Measurements from ENCODE around the gene NGRN.
A peak's percentile ranks its signal among the peaks of the same experiment; 100 is the strongest.
"Not testable (repeated sequence)": the region's sequence is repeated elsewhere in the genome, so short reads cannot be mapped to it uniquely, and the experiment has no call there.

The NGRN gene

DNA sequence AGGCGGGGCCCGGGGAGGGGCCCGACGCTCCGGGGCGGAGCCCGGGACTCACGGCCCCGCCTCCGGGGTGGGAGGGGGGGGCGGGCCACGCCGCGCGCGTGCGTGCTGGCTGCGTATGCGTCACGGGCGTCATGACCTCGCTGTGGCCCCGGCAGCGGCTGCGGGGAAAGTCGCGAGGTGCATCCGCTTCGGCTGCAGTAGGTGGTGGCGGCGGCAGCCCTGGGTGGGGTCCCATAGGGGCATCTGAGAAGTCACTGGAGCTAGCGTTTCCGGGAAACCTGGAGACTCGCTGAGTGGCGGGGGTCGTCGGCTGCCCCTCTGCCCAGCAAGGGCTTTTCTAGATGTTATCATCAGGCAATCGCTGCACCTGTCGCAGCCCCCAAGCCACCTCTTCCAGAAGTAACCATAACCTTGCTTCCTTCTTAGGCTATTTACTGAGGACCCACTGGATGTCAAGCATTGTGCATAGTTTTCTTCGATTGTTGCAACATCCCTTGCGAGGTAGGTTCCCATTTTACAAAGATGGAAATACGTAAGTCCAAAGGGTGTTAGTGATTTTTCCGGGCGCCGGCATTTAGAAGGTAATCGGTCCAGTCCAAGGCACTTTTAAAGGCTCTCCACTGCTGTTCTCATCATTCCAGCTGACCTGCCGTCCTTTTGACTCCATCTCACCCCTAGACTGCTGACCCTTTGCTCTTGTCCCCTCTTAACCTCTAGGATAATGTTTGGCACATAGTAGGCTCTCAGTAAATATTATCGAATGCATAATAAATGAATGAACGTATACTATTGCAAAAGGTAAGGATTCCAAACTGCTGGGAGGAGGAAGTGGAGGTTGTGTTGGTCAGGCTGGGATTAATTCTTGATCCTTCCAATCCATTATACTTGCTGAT is 31.1 kb upstream of the NGRN start, which contains the start of gene GDPGP1:
TSS of gene GDPGP1 (plus strand) at position 114 of the 893 bp plus-strand sequence. CDS start 6,700 bp downstream, outside the sequence.
- DNase-seq: no peak

- DNase-seq: no peak
These were observed 26.1 kb upstream of the NGRN start for GRCh38 chr15:90239371-90239770.

DNA sequence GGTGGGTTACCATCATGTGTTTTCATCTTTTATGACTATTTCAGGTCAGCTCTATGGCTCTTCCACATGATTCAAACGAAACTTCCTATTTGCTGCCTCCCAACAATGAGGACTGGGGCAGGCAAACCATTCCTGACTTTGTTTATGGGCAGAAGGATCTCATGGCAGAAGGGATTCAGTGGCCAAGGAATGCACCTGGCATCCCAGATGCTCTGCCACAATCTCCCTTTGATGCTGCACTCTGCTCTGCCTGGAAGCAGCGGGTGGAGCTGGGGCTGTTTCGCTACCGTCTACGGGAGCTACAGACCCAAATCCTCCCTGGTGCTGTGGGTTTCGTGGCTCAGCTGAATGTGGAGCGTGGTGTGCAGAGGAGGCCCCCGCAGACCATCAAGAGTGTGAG is 24.6 kb upstream of the NGRN start:
- no peak for DNase-seq

GRCh38 chr15:90241343-90242192 is 23.9 kb upstream of the NGRN start:
- DNase-seq: no peak

DNA sequence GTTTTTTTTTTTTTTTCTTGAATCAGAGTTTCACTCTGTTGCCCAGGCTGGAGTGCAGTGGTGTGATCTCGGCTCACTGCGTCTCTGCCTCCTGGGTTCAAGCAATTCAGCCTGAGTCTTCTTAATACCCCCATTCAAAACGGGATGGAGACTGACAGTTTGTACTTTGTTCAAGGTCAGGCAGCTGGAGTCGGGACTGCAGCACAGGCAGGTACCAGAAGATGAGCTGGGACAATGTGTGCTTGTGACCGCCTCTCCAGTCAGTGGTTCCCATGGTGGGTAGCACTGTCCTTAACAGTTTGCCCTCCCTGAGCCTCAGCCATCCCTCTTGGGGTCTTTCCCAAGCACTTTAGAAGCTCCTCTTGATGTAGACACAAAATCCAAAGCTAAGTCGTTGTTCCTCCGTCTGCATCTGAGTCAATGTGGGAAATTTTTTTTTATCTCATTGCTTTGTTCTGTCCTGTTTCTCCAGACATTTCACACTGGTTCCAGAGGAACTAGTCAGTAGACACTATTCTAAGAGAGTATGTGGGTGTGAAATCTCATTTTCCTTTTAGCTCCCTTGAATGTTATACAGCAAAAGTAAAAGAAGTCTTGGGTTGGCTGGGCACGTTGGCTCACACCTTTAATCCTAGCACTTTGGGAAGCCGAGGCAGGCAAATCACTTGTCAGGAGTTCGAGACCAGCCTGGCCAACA is 21.4 kb upstream of the NGRN start:
- no peak for DNase-seq

GRCh38 chr15:90248789-90249202 is 16.7 kb upstream of the NGRN start:
- DNase-seq: no peak

- peak; percentile 80 for DNase-seq
These were observed 16.1 kb upstream of the NGRN start, which contains the start of gene TTLL13 for GRCh38 chr15:90249203-90249863. Gene TTLL13 (plus strand): TSS chr15:90249556. CDS start chr15:90250631, 1,075 bp downstream.

DNA sequence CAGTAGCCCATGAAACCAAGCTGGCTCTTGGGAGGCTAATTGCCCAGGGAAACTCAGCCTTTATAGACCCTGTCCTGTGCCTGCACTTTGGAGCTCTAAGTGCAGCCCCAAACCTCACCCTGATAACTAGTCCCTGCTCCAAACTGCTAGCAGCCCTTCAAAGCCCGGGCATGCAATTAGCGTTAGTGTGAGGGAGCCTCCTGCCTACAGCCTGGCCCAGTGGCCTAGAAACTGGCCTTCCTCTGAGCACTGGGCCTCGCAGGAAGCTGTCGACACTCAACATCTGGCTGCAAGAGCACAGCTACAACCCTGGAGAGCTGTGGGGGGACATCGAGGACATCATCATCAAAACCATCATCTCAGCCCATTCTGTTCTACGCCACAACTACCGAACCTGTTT is 7.7 kb upstream of the NGRN start:
- DNase-seq: no peak

DNA sequence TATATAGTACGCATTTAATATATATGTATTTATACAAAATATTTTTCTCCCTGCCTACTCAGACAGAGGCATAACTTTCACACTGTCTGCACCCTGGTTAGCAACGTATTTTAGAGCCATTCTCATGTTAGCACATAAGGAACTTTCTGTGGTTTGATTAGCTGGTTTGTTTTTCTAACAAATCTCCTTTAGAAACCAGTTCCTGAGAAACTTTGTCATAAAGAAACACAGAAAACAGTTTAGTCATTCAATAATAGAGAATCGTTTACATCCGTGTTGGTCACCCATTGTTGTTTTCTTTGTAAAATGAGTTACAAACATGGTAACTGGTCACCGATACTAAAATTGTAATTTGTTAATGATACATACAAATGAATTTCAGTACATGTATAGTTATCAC is 5.9 kb upstream of the NGRN start:
- DNase-seq: no peak

DNA sequence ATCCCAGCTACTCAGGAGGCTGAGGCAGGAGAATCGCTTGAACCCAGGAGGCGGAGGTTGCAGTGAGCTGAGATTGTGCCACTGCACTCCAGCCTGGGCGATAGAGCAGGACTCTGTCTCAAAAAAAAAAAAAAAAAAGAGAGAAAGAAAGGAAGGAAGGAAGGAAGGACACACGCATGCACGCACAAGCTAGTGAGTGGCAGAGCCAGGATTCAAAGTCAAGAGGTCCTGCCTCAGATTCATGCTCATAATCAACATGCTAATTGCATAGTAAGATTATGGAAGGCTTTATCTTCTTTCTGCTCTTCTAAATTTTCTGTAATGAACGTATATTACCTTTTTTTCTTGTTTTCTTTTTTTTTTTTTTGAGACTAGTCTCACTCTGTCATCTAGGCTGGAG is 4.7 kb upstream of the NGRN start:
- not testable (repeated sequence) for DNase-seq

GRCh38 chr15:90261811-90262210 is 3.7 kb upstream of the NGRN start:
- no peak for DNase-seq

- no peak for DNase-seq
These were observed 3.0 kb upstream of the NGRN start for GRCh38 chr15:90262426-90262825.

DNA sequence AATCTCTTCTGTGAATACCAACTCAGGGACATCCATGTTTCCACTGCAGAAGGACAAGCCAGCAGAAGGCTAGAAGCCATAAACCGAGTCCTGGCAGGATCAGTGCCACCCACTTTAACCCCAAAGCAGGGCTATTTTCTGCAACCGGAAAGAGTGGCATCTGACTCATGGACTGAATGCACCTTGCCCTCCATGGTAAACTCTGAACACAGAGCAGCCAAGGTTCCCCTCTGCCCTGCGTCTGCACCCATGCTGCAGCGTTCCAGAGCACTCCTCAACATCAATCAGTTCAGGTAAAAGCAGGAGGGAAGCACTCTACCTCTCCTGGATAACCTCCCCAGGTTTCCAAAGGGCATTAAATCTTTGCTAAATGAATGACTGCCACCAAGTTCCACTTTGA is 801 bp upstream of the NGRN start:
- DNase-seq: peak; percentile 27

- peak; percentile 56 for DNase-seq
These were observed 574 bp downstream of the NGRN start for GRCh38 chr15:90266061-90266431.

GRCh38 chr15:90266485-90266884 is 1.0 kb downstream of the NGRN start:
- DNase-seq: peak; percentile 19

DNA sequence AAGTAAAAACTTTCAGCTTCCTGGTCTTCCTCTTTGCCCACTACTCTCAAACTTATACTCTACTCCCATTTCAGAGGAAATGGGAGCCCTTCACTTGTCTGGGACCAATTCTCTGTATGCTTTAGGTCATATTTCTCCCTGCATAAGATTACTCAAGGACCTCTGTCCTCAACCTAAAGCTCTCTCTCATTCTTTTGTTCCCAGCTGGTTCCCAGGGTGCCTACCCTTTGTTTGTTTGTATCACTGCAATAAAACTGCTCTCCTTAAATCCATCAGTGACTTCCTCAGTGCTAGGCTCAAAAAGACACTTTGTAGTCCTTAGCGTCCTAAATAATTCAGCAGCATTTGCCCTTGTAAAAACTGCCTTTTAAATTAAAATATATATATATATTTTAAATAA is 2.9 kb downstream of the NGRN start:
- no peak for DNase-seq

DNA sequence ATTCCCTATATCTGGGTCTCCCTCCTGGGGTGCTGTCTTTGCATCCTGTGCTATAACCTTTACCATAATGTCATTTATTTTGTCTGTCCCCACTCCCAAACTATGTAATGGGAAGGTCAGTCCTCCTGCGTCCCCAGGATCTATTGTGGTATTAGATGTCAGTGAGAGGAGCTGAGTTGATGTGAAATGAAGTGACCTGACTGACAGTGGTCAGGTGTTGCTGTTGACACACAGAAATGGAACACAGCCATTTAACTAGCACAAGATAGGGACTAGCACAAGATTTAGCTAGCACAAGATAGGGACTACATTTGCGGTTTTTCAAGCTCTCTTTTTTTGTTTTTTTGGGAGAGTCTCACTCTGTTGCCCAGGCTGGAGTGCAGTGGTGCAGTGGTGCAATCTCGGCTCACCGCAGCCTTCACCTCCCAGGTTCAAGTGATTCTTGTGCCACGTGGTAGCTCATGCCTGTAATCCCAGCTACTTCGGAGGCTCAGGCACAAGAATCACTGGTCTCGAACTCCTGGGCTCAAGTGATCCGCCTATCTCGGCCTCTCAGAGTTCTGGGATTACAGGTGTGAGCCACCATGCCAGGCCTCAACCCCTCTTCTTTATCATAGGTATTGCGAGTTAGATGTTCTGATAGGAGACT is 5.2 kb downstream of the NGRN start:
- no peak for DNase-seq

DNA sequence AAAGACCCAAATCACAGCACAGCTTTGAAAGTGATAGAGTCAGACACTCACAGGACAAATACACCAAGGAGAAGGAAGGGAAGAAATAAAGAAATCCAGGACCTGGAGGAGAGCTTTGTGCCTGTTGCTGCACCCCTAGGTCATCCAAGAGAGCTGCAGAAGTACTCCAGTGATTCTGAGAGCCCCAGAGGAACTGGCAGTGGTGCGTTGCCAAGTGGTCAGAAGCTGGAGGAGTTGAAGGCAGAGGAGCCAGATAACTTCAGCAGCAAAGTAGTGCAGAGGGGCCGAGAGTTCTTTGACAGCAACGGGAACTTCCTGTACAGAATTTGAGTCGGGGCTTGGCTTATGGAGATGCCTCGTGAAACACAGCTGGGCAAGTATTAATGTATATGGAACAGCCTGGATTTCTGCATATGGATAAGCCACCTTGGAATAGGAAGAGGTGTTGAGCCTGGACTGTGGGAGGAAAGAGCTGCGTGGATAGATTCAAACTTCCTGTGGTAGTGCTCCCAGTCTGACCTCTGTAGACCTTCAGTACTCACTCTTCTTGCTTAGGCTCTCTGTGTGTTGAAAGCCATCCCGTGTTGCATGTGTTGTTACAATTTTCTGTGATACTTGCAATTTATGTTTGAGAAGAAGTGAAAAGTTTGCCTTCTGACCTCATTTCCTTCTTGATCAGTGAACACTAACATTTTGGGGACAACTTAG is 6.1 kb downstream of the NGRN start:
- DNase-seq: no peak

DNA sequence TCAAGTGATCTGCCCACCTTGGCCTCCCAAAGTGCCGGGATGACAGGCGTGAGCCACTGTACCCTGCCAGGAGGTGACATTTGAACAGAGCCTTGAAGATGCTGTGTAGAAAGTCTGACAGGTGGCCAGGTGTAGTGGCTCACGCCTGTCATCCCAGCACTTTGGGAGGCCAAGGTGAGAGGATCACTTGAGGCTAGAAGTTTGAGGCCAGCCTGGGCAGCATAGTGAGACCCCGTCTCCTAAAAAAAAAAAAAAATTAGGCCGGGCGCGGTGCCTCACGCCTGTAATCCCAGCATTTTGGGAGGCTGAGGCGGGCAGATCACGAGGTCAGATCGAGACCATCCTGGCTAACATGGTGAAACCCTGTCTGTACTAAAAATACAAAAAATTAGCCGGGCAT is 13.0 kb downstream of the NGRN start:
- not testable (repeated sequence) for DNase-seq

DNA sequence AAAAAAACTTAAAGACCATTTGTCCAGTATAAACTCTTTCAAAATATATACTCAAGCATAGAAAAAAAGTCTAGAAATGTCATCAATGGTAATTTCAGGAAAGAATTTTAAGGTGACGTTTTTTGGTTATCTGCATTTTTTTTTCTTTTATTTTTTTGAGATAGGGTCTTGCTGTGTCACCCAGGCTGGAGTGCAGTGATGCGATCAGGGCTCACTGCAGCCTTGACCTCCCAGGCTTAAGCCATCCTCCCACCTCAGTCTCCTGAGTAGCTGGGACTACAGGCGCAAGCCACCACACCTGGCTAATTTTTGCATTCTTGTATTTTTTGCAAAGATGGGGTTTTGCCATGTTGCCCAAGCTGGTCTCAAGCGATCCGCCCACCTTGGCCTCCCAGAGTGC is 15.3 kb downstream of the NGRN start:
- DNase-seq: not testable (repeated sequence)

DNA sequence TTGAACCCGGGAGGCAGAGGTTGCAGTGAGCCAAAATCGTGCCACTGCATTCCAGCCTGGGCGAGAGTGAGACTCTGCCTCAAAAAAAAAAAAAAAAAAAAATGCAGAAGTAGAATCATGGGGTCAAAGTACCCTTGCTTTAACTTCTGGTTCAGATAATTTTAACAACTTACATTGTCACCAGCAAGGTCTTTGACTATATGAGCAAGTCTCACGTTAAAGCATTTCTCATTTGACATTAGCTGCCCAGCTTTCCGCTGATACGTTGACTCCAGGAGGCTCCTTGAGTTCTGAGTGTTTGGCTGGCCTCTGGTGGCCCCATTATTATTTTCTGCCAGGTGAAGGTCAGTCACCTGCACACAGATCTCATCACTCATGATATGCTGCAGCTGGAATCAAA is 16.2 kb downstream of the NGRN start:
- DNase-seq: not testable (repeated sequence)

Data from CD4-positive, alpha-beta T cell treated with Interleukin-17A for 4 hours (primary cell).